Neural progenitor cell (in vitro differentiated cells): Measurements from ENCODE around the gene SSTR4.

Experiments used
- EZH2 ChIP-seq: fragments of 200-600 bp; sonication (generic); IDR thresholded peaks from 2 replicates; pipeline ENCODE4 v1.6.1; 2017; ENCODE audit warnings: antibody characterized with exemption, mild to moderate bottlenecking, moderate library complexity
- TF ChIP-seq, protein P1 (sequence below): fragments of 200-600 bp; sonication (generic); IDR thresholded peaks from 2 replicates; pipeline ENCODE4 v1.5.1; 2017; ENCODE audit warnings: antibody characterized with exemption, mild to moderate bottlenecking

DNA sequence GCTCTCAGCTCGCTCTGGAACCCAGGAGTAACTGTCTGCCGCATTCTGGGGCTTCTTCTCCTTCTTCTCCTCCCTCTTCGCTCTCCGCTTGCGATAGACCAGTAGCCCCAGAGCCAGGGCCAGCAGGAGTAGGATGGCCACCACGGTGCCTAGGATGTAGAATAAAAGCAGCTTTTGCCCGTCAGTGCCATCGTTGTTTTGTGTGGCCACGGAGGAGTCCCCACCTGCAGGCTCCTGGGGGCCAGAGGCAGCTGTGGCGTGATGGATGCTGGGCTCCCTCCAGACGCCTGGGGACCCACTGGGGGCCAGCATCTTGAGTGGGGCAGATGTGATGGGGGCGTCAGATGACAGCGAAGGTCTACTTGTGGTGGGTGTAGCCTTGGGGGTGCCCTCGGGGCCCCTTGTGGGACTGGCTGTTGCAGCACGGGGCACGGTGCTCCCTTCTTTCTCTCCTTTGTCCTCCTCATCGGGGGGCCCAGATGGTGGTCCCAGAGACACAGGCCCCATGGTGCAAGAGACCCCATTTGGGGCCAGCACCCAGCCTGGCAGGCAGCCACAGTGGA is 49.3 kb downstream of the SSTR4 start:
- TF ChIP-seq, protein P1, sequence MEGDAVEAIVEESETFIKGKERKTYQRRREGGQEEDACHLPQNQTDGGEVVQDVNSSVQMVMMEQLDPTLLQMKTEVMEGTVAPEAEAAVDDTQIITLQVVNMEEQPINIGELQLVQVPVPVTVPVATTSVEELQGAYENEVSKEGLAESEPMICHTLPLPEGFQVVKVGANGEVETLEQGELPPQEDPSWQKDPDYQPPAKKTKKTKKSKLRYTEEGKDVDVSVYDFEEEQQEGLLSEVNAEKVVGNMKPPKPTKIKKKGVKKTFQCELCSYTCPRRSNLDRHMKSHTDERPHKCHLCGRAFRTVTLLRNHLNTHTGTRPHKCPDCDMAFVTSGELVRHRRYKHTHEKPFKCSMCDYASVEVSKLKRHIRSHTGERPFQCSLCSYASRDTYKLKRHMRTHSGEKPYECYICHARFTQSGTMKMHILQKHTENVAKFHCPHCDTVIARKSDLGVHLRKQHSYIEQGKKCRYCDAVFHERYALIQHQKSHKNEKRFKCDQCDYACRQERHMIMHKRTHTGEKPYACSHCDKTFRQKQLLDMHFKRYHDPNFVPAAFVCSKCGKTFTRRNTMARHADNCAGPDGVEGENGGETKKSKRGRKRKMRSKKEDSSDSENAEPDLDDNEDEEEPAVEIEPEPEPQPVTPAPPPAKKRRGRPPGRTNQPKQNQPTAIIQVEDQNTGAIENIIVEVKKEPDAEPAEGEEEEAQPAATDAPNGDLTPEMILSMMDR, result no peak
- TF ChIP-seq EZH2, result no peak
